Endothelial cell of umbilical vein (primary cell): ENCODE results near the gene GABRB2. TPM values are rescaled to one million over a fixed set of nuclear protein-coding genes. Genes with fewer than 3 reads are reported as not detected.

Experiments used
- BruUV-seq: library from RNA; stranded (reverse); fragments of 400-500 nt; replicated peaks from 2 replicates; lab custom pipeline; 2021; lab: Mats Ljungman, UMichigan
- CTCF ChIA-PET: fragments of 300-600, 350-600 bp; sonication (Branson Sonifier 250); formaldehyde crosslinking; loops from one replicate; lab custom pipeline; 2021; ENCODE audit warnings: antibody characterized with exemption, inconsistent platforms; lab: Charles Lee
- POLR2A ChIA-PET: fragments of 300-600, 350-600 bp; sonication (Branson Sonifier 250); formaldehyde crosslinking; loops from one replicate; lab custom pipeline; 2021; ENCODE audit warnings: antibody characterized with exemption, inconsistent platforms; lab: Charles Lee
- DNase-seq: peaks from one replicate; pipeline ENCODE4 v3.0.0-alpha.2; 2011; ENCODE audit warnings: low read depth, low spot score
- FAIRE-seq: peaks from 2 replicates; lab custom pipeline; 2011; peaks lifted over from hg19 to GRCh38; lab: Jason Lieb, UNC
- H2AFZ ChIP-seq: 2 replicates; pipeline ENCODE4 v1.6.0; 2012; ENCODE audit warnings: low read depth, low read length, control low read depth, inconsistent platforms
- H3K27ac ChIP-seq: 2 replicates; pipeline ENCODE4 v1.5.1; 2011; ENCODE audit warnings: low read depth, mild to moderate bottlenecking, control low read depth, low read length, moderate library complexity; ENCODE audit not compliant: insufficient read depth
- H3K27me3 ChIP-seq, 2 experiments: 2 replicates each; pipeline versions ENCODE4 v1.6.0 to v1.6.1; 2011; ENCODE audit warnings: low read length in 2 of 2, mixed read lengths in 1 of 2; ENCODE audit not compliant: control insufficient read depth in 2 of 2, insufficient read depth in 2 of 2
- H3K36me3 ChIP-seq, 2 experiments: 2 replicates in 1 of 2; 3 replicates in 1 of 2; pipeline ENCODE4 v1.5.1; 2011; ENCODE audit warnings: low read length in 2 of 2, mild to moderate bottlenecking in 1 of 2, moderate library complexity in 1 of 2; ENCODE audit not compliant: control insufficient read depth in 2 of 2, insufficient read depth in 2 of 2; ENCODE audit errors: extremely low read depth in 1 of 2
- H3K4me1 ChIP-seq: 3 replicates; pipeline ENCODE4 v1.5.1; 2011; ENCODE audit warnings: mild to moderate bottlenecking, low read length; ENCODE audit not compliant: control insufficient read depth, insufficient read depth; ENCODE audit errors: extremely low read depth
- H3K4me2 ChIP-seq: 2 replicates; pipeline ENCODE4 v1.6.1; 2011; ENCODE audit warnings: low read length, control low read depth, mixed read lengths; ENCODE audit not compliant: insufficient read depth
- H3K4me3 ChIP-seq, 3 experiments: fragments of 200-600 bp in 1 of 3; sonication (generic), shearing (Covaris generic) in 1 of 3; replicated peaks in 1 of 3; 2 replicates each; pipeline ENCODE4 v1.5.1; 2011 to 2016; ENCODE audit warnings: control low read depth in 3 of 3, low read length in 3 of 3, mild to moderate bottlenecking in 2 of 3, inconsistent platforms in 1 of 3, low read depth in 1 of 3, moderate library complexity in 1 of 3; ENCODE audit not compliant: insufficient read depth in 1 of 3
- H3K79me2 ChIP-seq: 2 replicates; pipeline ENCODE4 v1.6.0; 2012; ENCODE audit warnings: low read length, inconsistent platforms; ENCODE audit not compliant: control insufficient read depth, insufficient read depth
- H3K9ac ChIP-seq: replicated peaks from 2 replicates; pipeline ENCODE3; 2011; ENCODE audit warnings: low read length, control low read depth; ENCODE audit not compliant: insufficient read depth; ENCODE audit errors: extremely low read depth
- H3K9me1 ChIP-seq: replicated peaks from 3 replicates; pipeline ENCODE4 v1.6.0; 2011; ENCODE audit warnings: mild to moderate bottlenecking, low read length; ENCODE audit not compliant: control insufficient read depth, insufficient read depth; ENCODE audit errors: extremely low read depth
- H3K9me3 ChIP-seq: replicated peaks from 2 replicates; pipeline ENCODE4 v1.5.1; 2012; ENCODE audit warnings: low read length, inconsistent platforms; ENCODE audit not compliant: control insufficient read depth, insufficient read depth
- H4K20me1 ChIP-seq: replicated peaks from 2 replicates; pipeline ENCODE3; 2011; ENCODE audit warnings: mild to moderate bottlenecking, low read length; ENCODE audit not compliant: control insufficient read depth, insufficient read depth; ENCODE audit errors: extremely low read depth
- CTCF ChIP-seq, 2 donors: IDR thresholded peaks; 1 replicate in 1 of 2; 2 replicates in 1 of 2; pipeline ENCODE4 v1.5.1; 2011; ENCODE audit warnings: low read length in 2 of 2, mild to moderate bottlenecking in 2 of 2, moderate library complexity in 2 of 2, control low read depth in 1 of 2, inconsistent platforms in 1 of 2, low read depth in 1 of 2; ENCODE audit not compliant: insufficient read depth in 1 of 2; ENCODE audit errors: extremely low read depth in 1 of 2
- EZH2 ChIP-seq: IDR thresholded peaks from 2 replicates; pipeline ENCODE4 v1.6.1; 2012; ENCODE audit warnings: borderline replicate concordance, low read depth, mild to moderate bottlenecking, moderate library complexity, low read length, inconsistent platforms; ENCODE audit not compliant: severe bottlenecking
- FOS ChIP-seq: IDR thresholded peaks from 2 replicates; pipeline ENCODE4 v1.6.1; 2011; ENCODE audit warnings: mild to moderate bottlenecking, low read length, moderate library complexity, borderline replicate concordance; ENCODE audit not compliant: insufficient read depth
- GATA2 ChIP-seq: IDR thresholded peaks from 2 replicates; pipeline ENCODE4 v1.7.0; 2011; ENCODE audit warnings: low read depth, mild to moderate bottlenecking, moderate library complexity, mixed read lengths, low read length; ENCODE audit not compliant: insufficient read length, insufficient read depth
- JUN ChIP-seq: IDR thresholded peaks from 2 replicates; pipeline ENCODE4 v1.6.1; 2011; ENCODE audit warnings: borderline replicate concordance, low read depth; ENCODE audit not compliant: insufficient read length, insufficient read depth
- MAX ChIP-seq: IDR thresholded peaks from 2 replicates; pipeline ENCODE4 v1.6.1; 2011; ENCODE audit not compliant: insufficient read depth, insufficient read length
- MYC ChIP-seq: IDR thresholded peaks from one replicate; pipeline ENCODE4 v1.6.1; 2011; ENCODE audit warnings: mild to moderate bottlenecking, low read depth, low read length
- POLR2A ChIP-seq: IDR thresholded peaks from 2 replicates; pipeline ENCODE4 v1.6.1; 2012; ENCODE audit warnings: low read depth, mild to moderate bottlenecking, control low read depth, low read length
- POLR2AphosphoS5 ChIP-seq: IDR thresholded peaks from 2 replicates; pipeline ENCODE4 v1.6.1; 2012; ENCODE audit warnings: low read depth, mild to moderate bottlenecking, control low read depth, low read length, moderate library complexity; ENCODE audit not compliant: insufficient read depth
- dilution Hi-C: fragments of 300-500 bp; cut with MboI; formaldehyde crosslinking; loops from one replicate; pipeline ENCODE4 v1.15.0; 2019; ENCODE audit warnings: low sequenced_read_pairs; ENCODE audit not compliant: extremely low pct_ligation_motif_present
- intact Hi-C: fragments of 100-400 bp; cut with micrococcal nuclease; formaldehyde crosslinking; loops from one replicate; pipeline ENCODE4 v1.10.0; 2022
- polyA plus RNA-seq, 4 experiments: library from polyadenylated mRNA; depleted of rRNA in 3 of 4; stranded (reverse) in 3 of 4; unstranded in 1 of 4; fragments of >200 nt; gene quantifications; 2 replicates each; pipeline versions ENCODE4 v1.2.1 to v1.2.3, GENCODE V29; 2011 to 2012; ENCODE audit warnings: missing spikeins in 1 of 4
- total RNA-seq: library from RNA; stranded (reverse); gene quantifications from 2 replicates; pipeline ENCODE4 v1.2.3, GENCODE V29; 2021

Gene GABRB2
- total and polyA plus RNA-seq, 2 donors (not counting 3 experiments of a cell fraction or from before 2014, with no cell fraction given), result not detected

- Histone ChIP-seq H4K20me1 (no peaks in the 10 kb centered on the region), H3K36me3 (no peaks in the 10 kb centered on the region), H3K9me3 (no peaks in the 10 kb centered on the region), H3K27me3 (no peaks in the 10 kb centered on the region), H3K9ac (no peak overlapping the region), H3K79me2 (no peaks in the 10 kb centered on the region), H3K27ac (no peak overlapping the region), H3K4me2 (no peak overlapping the region), H3K4me1 (no peaks in the 10 kb centered on the region), H3K9me1 (no peaks in the 10 kb centered on the region), H2AFZ (no peak overlapping the region), H3K4me3 (no peak overlapping the region)
- POLR2A ChIA-PET, result no interaction called here
- TF ChIP-seq POLR2A, result no peak
- no peak for TF ChIP-seq EZH2
- TF ChIP-seq MYC, result no peak
- no peak for TF ChIP-seq FOS
- TF ChIP-seq POLR2AphosphoS5, result no peak
- TF ChIP-seq MAX, result no peak
- TF ChIP-seq GATA2, result no peak
- no peak for TF ChIP-seq CTCF (IDR thresholded peaks at IDR 0.05; ENCODE audit: extremely low read depth in 1 of 2, insufficient read depth in 1 of 2, low read depth in 1 of 2, low read length in 2 of 2)
- TF ChIP-seq JUN, result no peak
- dilution Hi-C loops, result no loop called here
- DNase-seq (no peak), FAIRE-seq (no peak)
- BruUV-seq, result no TSS peak
- CTCF ChIA-PET, result no interaction called here
- intact Hi-C loops, result no loop called here
These were observed 240.9 kb downstream of the GABRB2 start for GRCh38 chr5:161305601-161306000.
